AG09319 (cell line): ENCODE results near the gene SIX4.

Source experiments
- DNase-seq: peaks from one replicate; pipeline ENCODE4 v3.0.0-alpha.2; 2010; ENCODE audit warnings: low read depth; ENCODE audit errors: extremely low read depth
- TF ChIP-seq, protein P1 (sequence below): IDR thresholded peaks from 2 replicates; pipeline ENCODE4 v1.5.1; 2011; ENCODE audit warnings: low read depth, mild to moderate bottlenecking, inconsistent platforms, low read length, moderate library complexity

The SIX4 gene

DNA sequence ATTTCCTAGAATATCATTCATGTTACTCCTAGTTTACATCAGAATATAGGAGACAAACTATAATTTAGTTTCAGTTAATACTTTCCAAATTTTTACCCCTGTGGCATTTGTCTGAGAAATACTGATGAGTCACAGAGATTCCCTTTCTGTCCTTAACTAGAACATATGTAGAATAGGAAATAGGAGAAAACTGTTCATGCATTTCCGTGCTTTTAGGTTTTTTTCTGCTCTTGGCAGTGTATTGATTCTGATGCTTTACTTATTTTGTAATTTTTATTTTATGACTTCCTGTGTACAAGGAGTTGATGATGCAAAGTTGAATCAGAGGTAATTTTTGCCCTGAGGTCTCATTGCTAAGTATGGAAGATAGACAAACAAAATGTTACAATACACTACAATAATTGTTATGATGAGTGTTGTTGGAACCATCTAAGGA, 33.4 kb upstream of the SIX4 start:
- peak; percentile 48 for DNase-seq
- TF ChIP-seq, protein P1, sequence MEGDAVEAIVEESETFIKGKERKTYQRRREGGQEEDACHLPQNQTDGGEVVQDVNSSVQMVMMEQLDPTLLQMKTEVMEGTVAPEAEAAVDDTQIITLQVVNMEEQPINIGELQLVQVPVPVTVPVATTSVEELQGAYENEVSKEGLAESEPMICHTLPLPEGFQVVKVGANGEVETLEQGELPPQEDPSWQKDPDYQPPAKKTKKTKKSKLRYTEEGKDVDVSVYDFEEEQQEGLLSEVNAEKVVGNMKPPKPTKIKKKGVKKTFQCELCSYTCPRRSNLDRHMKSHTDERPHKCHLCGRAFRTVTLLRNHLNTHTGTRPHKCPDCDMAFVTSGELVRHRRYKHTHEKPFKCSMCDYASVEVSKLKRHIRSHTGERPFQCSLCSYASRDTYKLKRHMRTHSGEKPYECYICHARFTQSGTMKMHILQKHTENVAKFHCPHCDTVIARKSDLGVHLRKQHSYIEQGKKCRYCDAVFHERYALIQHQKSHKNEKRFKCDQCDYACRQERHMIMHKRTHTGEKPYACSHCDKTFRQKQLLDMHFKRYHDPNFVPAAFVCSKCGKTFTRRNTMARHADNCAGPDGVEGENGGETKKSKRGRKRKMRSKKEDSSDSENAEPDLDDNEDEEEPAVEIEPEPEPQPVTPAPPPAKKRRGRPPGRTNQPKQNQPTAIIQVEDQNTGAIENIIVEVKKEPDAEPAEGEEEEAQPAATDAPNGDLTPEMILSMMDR = no peak

DNA sequence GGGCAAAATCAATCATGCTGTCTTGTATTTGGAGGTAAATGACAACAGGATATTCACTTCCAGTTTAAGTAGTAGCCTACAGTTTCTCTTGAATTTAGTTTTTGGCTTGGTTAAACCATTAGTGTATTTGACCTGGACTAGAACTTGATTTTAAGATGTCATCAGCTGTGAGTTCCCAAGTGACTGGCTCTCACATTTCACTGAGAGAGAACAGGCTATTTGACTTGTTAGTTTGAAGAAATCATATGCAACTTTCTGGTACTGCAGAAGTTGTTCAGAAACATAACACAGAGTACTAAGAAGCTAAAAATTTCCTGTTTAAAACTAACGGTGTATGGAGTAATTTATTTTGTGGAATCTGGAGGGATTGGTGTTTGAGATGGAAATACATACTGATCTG, 32.7 kb upstream of the SIX4 start:
- TF ChIP-seq, protein P1 = no peak
- no peak for DNase-seq

DNA sequence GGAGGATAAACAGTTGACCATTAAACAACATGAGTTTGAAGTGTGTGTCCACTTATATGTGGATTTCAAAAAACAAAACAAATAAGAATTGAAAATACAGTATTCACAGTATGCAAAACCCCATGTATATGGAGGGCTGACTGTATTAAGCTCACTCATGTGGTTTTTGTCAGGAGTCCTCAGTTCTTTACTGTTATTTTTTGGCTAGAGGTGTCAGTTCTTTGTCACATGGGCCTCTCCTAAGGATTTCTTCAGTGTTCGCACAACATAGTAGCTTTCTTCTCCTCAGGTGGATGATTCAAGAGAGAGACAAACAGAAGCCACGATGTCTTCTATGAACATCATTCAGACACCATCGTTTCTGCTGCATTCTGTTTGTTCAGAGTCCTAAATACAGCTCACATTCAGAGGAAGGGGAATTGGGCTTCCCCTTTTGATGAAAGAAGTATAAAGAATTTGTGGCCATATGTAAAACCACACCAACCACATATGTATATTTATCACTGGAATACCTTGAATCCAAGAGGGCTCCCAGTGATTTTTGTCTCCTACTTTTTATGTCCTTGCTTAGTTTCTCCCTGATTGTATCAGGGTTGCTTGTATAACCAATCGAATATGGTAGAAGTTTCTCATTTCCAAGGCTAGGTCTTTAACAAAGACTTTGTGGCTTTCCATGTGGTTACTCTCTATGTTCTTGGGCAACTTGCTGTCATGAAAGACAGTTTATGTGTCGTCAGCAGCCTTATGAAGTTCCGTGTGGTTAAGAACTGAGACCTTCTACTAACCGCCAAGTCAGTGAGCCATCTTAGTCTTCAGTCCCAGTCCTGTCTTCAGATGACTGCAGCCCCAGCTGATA, 29.3 kb upstream of the SIX4 start:
- DNase-seq = no peak
- TF ChIP-seq, protein P1 = no peak

DNA sequence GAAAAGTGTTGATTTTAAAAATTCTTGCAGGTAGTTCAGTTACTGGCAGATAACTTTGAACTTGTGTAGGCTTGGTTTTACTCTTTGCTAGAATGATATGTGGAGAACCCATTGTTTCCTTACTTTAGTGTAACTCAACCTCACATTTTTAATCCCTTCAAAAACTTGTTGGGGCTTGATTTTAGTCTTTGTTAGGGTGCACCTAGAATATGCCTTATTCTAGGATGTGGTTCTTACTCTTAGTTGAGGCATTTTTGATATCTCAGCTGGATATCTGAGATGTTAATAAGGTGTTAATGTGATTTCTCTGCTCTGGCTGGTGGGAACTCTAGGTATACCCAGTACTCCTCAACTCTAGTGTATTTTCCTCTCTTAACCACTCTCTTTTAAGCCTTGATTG, 20.4 kb upstream of the SIX4 start:
- TF ChIP-seq, protein P1 = no peak
- no peak for DNase-seq

DNA sequence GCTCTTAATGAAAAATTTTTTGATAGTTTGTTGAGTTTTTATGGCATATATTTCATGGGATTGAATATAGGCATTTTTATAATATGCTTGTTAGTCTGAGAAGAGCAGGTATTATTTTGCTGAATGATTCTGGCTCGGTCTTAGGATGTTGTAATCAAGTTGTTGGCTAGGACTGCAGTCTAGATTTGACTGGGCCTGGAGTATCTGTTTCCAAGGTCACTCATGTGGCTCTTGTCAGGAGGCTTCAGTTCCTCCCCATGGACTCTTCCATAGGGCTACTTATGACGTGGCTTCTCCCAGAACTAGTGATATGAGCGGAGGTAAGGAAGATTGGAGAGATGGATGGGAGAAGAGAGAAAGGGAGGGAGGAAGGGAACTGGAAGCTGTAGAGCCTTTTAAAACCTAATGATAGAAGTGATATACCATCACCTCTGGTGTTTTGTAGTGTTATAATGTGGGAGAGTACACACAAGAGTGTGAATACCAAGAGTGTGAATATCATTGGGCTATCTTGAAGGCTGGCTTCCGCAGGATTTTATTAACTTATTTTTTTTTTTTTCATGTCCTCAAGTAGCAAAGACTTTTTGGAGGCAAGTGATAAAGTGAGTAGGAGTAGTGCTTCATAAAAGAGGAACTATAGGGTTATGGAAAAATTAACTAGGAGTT, 14.8 kb upstream of the SIX4 start:
- DNase-seq = no peak
- TF ChIP-seq, protein P1 = no peak

DNA sequence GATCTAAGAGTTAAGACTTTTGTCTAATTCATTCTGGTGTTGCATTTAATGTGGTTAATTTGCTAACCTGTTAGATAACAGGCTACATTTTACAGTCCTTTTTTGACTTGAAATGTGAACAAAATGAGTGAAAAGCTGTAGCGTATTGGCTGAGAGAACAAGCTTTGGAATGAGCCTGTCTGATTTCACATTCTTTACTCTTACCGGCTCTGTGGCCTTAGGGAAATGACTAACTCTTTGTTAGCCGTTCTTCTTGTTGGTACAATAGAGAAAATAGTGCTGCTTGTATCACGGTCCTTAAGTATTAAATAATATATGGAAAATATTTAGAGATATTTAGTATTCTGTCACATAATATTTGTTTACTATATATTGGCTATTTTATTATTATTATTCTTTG, 12.3 kb upstream of the SIX4 start:
- TF ChIP-seq, protein P1 = no peak
- DNase-seq = no peak

DNA sequence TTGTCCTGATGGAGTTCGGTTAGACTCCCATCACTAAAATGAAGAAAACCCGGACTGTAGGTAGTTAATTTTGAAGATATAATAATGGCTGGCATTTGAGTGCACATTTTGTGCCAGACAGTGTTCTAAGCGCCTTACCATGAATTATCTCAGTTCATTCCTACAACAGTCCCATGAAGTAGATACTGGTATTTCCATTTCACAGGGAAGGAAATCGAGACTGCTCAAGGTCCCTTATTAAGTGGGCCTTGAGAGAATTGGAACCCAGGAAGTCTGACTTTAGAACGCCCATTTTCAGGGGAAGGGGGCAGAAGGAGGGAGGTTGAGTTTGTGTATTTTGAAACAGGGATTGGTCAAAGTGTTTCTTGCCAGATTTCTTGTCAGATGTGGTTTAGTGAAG, 11.3 kb upstream of the SIX4 start:
- TF ChIP-seq, protein P1 = no peak
- DNase-seq = no peak
